Measurements from ENCODE around the gene MOV10L1. TPM values are rescaled to one million over a fixed set of nuclear protein-coding genes. Genes with fewer than 3 reads are reported as not detected.

MOV10L1 gene
- total and polyA plus RNA-seq, 9 of the 15 experiments (the other 6 are each of a cell fraction or from before 2014, with no cell fraction given): 0.06 to 0.43 (median 0.15) TPM

DNA sequence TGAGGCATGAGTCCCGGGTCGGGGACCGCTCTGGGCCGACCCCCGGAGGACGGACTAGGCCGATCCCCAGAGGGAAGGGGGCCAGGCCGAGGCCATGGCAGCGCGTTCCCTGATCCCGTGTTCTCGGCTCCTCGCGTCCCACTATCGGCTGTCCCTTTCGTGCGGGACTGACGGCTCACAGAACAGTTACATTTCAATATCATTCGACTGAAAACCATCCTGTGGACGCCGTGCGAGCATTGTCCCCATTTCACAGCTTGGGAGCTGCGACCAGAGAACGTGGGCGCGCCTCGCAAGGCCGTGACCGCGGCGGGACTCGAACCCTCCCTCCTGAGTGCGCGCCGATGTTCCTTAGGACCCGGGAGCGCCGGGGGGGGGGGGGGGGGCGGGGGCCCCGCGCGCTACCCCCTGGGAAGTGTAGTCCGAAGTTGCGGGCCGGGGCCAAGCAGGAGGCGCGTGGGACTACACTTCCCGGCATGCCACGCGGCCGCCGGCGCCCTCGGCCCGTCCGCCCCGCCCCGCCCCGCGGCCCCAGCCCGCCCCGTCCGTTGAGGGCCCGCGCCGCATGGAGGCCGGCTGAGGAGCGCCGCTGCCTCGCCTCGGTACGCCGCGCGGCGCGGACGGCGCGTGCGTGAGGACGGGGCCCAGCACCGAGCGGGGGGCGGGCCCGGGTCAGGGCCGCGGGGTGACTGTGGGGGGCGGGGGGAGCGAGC lies 95.7 kb downstream of the MOV10L1 start, which contains the start of gene TRABD (continued):
- TF ChIP-seq TFE3 (CRISPR knock-in tag; IDR thresholded peaks at IDR 0.05): no peak
- TF ChIP-seq E2F8 (IDR thresholded peaks at IDR 0.05; ENCODE audit: low read depth, partially characterized antibody): no peak
- no peak for TF ChIP-seq RCOR1 (IDR thresholded peaks at IDR 0.05; ENCODE audit: borderline replicate concordance in 1 of 2, low read depth in 2 of 2, low read length in 2 of 2)
- no peak for TF ChIP-seq NCOR1 (IDR thresholded peaks at IDR 0.05)
- 0 out of 2 replicates have a peak, but pooled peaks have one; percentile 35 for TF ChIP-seq BCOR (IDR thresholded peaks at IDR 0.05)
- TF ChIP-seq, protein P1, sequence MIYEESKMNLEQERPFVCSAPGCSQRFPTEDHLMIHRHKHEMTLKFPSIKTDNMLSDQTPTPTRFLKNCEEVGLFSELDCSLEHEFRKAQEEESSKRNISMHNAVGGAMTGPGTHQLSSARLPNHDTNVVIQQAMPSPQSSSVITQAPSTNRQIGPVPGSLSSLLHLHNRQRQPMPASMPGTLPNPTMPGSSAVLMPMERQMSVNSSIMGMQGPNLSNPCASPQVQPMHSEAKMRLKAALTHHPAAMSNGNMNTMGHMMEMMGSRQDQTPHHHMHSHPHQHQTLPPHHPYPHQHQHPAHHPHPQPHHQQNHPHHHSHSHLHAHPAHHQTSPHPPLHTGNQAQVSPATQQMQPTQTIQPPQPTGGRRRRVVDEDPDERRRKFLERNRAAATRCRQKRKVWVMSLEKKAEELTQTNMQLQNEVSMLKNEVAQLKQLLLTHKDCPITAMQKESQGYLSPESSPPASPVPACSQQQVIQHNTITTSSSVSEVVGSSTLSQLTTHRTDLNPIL (CRISPR knock-in tag; IDR thresholded peaks at IDR 0.05): no peak
- peak; percentile 60; the same call in 1 of the 2 replicates for TF ChIP-seq ZNF644 (tag; IDR thresholded peaks at IDR 0.05; ENCODE audit: low read depth)
- TF ChIP-seq, protein P2, sequence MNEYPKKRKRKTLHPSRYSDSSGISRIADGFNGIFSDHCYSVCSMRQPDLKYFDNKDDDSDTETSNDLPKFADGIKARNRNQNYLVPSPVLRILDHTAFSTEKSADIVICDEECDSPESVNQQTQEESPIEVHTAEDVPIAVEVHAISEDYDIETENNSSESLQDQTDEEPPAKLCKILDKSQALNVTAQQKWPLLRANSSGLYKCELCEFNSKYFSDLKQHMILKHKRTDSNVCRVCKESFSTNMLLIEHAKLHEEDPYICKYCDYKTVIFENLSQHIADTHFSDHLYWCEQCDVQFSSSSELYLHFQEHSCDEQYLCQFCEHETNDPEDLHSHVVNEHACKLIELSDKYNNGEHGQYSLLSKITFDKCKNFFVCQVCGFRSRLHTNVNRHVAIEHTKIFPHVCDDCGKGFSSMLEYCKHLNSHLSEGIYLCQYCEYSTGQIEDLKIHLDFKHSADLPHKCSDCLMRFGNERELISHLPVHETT (CRISPR knock-in tag; conservative IDR thresholded peaks at IDR 0.05 in 1 of 2, IDR thresholded peaks at IDR 0.05 in 1 of 2): peak in 1 of 2 experiments; percentile 82; a peak in 2 of 4 replicates
- no peak for TF ChIP-seq ESRRA (IDR thresholded peaks at IDR 0.05; ENCODE audit: borderline replicate concordance, low read depth)
- no peak for TF ChIP-seq ELF2 (CRISPR knock-in tag; IDR thresholded peaks at IDR 0.05)
- TF ChIP-seq RBM22 (IDR thresholded peaks at IDR 0.05; ENCODE audit: low read depth, low read length, poor library complexity, severe bottlenecking): no peak
- peak in 2 of 3 experiments; percentile 41 to 76 for TF ChIP-seq YY1 (IDR thresholded peaks at IDR 0.05; ENCODE audit: borderline replicate concordance in 1 of 3, control insufficient read depth in 1 of 3, extremely low read depth in 1 of 3, insufficient read depth in 3 of 3, insufficient read length in 1 of 3, insufficient replicate concordance in 2 of 3, low read depth in 1 of 3, low read length in 2 of 3)
- TF ChIP-seq POLR2G (IDR thresholded peaks at IDR 0.05; ENCODE audit: low read depth, low read length): peak; percentile 64
- no peak for TF ChIP-seq JUND (IDR thresholded peaks at IDR 0.05; ENCODE audit: borderline replicate concordance, low read depth, low read length)
- no peak for TF ChIP-seq JUND (tag; IDR thresholded peaks at IDR 0.05; ENCODE audit: borderline replicate concordance, low read depth, low read length)
- TF ChIP-seq, protein P3, sequence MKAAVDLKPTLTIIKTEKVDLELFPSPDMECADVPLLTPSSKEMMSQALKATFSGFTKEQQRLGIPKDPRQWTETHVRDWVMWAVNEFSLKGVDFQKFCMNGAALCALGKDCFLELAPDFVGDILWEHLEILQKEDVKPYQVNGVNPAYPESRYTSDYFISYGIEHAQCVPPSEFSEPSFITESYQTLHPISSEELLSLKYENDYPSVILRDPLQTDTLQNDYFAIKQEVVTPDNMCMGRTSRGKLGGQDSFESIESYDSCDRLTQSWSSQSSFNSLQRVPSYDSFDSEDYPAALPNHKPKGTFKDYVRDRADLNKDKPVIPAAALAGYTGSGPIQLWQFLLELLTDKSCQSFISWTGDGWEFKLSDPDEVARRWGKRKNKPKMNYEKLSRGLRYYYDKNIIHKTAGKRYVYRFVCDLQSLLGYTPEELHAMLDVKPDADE (conservative IDR thresholded peaks at IDR 0.05; ENCODE audit: control insufficient read depth, low read depth, low read length): 0 out of 2 replicates have a peak, but pooled peaks have one; percentile 39

All from K562 (cell line).